Stimulated activated CD8-positive, alpha-beta memory T cell treated with anti-CD3 and anti-CD28 coated beads, Interleukin-4, amount 100 ng/mL, for 48 hours (primary cell): ENCODE data around the gene SPECC1L.
"Not testable (repeated sequence)": the region's sequence is repeated elsewhere in the genome, so short reads cannot be mapped to it uniquely, and the experiment has no call there.

Experiments
- DNase-seq: peaks from one replicate; pipeline ENCODE4 v3.0.0-alpha.2; 2020

SPECC1L gene

DNA sequence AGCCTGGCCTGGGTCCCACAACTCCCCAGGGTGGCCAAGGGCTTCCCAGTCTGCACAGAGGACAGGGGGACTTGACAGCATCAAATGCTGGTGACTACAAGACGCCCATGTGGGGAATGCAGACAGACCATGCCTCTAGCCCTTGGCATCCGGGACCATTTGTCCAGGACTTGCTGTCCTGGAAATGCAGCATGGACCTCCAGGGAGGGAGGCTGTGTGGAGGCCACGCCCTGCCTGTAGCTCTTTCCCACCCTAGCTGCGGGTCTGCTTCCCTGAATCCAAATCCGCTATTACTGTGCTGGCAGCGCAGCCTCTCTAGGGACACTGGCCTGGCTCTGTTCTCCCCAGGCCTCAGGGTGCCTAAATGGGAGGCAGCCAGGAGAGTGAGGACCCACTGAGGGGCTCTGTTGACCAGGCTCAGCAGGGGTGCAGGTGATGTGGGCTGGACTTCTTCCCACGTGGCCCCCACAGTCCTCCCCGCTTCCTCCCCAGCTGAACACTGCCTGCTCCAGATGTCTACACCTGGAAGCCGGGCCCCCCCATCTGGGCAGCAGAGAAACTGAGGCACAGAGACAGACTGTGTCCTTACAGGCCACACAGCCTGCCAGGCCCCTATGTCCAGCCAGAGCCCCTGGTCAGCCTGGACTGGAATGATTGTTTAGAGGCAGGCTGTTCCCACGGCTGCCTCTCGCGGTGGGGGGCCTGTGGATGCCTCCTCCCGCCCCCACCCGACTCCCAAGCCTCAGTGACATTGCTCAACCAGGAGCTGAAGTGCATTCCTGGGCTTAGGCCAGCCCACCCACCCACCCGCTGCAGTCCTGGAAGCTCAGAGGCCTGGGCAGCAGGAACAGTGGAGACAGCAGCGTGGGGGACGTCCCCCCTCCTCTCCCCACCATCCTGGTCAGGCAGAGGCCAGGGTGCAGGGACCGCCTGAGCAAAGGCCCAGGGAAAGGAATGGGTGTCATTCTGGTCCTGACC, 24.8 kb upstream of the SPECC1L start:
- DNase-seq: not testable (repeated sequence)

DNA sequence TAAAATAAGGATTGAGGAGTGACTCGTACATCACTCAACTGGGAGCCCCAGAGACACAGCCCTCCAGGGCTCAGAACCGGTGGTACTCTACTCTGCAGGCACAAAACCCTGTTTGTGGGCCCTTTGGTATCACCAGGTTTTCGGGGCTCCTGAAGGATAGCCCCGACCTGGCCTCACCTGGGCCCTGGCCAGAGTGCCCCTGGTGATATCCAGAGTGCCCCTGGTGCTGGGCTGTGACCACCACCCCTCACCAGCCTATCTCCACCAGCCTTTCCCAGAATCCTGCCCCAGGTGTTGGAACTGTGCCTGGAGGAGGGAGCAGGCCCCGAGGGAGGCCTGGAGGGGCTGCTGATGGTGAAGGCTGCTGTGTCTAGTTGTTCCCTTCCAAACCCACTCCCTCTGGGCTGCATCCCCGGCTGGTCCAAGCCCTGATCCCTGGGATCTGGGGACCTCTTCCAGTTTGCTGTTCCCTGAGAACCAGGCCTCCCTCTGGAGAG, 23.6 kb upstream of the SPECC1L start:
- DNase-seq: no peak

DNA sequence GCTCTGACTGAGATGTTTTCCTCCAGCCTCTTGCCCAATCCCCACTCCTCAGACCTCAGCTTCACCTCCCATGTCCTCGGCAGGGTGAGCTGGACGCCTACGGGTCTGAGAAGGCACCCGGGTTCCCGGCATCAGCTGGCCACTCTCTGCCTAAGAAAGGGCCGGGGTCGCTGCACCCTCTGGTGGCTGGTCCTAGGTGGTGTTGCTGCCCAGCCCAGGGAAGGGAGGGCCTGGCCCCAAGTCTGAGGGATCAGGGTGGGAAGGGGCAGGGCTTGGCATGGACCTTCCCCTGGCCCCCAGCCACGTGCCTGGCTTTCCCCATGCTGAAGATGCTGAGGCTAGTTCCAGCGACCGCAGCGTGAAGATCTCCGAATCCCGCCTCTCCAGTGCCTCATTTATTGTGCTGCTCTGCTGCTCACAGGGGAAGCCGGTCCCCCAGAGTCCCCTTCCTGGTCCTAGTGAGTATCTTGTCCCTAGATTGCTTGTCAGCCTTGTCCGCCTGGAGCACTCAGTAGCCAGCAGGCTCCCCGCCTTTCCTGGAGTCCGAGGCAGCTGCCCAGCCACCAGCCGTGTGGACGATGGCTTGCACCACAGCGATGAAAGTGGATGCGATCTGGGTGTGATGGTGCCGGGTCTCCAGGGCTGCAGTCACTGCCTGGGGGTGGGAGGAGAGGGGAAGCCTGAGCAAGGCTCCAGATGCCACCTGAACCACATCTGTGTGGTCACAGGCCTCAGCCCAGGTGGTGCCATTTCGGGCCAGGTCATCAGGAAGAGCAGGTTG, 22.9 kb upstream of the SPECC1L start:
- peak; percentile 73 for DNase-seq

DNA sequence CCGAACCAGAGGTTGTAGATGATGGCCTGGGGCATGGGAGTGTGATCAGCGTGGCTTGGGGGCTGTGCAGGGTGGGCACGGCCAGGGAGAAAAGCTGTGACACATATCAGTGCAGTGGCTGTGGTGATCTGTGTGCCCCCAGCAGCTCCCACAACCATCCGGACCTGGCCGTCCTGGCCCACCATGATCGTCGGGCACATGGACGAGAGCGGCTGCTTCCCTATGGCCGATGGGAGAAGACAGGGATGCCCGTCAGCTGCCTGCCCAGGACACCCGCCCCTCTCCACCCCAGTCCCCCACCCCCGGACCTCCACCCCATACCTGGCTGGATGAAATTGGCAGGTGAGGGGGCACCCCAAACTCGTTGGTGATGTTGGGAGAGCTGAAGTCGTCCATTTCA, 22.0 kb upstream of the SPECC1L start:
- DNase-seq: not testable (repeated sequence)

DNA sequence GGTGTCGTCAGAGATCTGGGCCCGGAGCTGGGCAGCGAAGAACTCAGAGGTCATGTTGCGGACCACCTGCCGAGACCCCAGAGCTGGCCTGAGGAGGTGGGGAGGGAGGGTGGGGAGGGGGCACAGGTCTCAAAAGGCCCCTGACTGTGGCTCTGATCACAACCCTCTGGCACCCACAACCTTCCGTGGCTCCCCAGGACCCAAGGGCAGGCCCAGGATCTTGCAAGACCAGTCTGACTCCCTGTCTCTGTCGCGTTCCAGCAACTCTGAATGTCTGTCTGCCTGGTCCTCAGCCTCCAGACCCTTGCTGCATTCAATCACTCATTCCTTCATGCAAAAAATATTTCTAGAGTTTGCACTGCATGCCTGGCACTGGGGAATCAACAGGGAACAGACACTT, 21.2 kb upstream of the SPECC1L start:
- DNase-seq: not testable (repeated sequence)

DNA sequence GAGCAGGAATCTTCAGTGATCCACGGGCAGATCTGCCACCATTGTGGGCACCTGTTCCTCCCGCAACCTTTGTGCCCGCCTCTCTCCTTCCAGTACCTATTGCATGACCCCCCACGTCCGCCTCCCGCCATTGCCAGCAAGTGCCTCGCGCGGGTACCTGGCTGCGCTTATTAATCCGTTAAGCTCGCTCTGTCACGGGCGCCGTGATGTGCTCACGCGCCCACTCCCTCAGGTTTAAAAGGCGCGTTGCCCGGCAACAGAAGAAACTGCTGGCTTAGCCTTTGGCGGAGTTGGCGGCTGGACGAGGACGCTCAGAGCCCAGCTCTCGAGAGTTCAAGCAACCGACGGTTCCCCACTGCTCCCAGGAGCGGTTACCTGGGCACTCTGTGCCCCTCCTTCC, 19.3 kb upstream of the SPECC1L start:
- not testable (repeated sequence) for DNase-seq

DNA sequence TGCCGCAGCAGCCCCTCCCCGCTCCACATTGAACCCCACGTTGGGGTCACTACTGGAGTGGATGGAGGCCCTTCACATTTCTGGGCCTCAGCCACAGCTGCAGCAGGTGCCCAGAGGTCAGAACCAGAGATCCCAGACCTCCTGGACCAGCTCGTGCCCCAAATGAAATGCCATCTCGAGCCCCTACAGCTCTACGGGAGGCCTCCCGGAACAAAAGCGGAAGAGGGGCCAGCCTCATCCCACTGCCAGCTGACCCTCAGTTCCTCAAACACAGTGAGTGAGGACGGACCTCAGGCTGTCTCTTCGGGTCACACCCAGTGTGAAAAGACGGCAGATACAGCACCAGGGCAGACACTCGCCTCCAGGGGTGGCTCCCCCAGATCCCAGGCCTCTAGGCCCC, 17.5 kb upstream of the SPECC1L start:
- DNase-seq: not testable (repeated sequence)

DNA sequence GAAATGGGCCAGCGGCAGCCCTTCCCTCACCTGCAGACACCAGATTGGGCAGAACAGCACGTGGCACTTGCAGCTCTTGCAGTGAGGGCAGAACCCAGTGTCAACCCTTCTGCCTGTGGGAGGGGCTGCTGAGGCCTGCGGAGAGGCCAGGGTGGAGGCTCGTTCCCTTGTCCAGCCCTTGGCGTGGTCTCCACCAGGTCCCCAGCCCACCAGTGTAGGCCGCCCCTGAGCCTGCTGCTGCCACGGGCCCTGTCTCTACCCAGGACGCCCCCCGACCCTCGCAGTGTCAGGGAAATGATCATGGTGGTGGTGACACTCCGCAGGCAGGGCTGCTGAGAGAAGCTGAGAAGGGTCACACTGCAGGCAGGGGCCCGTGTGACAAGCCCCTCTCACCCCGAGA, 14.5 kb upstream of the SPECC1L start:
- DNase-seq: not testable (repeated sequence)

DNA sequence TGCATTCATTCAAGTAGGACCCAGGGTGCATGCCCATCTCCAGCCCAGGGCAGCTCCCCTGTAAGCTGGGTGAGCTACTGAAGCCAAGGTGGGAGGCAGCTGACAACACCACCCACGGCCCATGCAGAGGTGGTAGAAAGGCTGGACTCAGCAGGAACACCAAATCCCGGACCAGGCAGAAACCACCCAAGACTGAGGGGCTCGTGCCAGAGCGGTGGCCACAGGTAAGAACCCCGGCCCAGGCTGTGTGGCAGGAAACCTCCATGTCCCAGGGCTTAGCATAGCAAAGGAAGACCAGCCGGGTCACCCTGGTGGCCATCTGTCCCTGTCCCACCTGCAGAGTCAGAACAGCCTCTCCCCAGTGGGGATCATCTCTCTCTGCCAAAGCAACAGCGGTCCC, 13.9 kb upstream of the SPECC1L start:
- DNase-seq: not testable (repeated sequence)

DNA sequence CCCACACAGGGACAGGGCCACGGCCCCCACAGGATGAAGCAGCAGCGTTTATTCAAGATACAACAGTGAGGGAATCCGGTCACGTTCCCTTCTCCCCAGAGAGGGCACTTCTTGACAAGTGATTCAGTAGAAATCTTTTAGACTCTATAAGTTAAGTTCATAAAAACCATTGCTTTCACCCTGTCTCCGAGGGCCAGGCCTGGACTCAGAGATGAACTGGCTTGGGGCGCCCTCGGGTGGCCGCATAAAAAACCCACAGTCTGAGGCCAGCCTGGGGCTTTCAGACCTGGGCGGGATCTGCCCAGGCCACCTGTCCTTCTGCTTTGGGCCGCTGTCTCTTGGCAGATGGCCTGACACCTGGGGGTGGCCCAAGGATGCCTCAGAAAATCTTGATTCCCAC, 11.2 kb upstream of the SPECC1L start:
- DNase-seq: peak; percentile 82

DNA sequence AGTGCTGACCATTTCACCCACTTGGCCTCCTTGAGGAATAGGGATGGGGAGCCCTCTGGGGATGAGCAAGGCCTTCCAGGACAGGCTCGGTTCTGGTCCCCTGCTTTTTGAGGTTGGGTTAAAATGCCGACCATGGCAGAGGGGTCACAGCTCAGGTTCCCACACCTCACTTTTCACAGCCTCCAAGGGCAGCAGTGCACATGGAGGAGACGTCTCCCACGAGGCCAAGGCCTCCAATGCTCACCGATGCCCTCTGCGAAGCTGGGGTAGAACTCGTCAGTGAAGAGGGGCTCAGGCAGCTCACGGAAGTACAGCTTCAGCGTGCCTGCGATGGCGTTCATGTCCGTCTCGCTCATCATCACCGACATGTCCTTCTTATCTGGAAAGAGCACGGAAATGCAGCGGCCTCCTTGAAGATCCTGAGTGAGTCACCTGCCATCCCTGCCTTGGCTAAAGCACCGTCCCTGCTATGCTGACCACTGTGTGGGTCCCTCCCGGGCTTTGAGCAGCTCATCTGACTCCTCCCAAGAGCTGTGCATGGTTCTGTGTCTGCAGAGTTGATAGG, 8.4 kb upstream of the SPECC1L start:
- not testable (repeated sequence) for DNase-seq

DNA sequence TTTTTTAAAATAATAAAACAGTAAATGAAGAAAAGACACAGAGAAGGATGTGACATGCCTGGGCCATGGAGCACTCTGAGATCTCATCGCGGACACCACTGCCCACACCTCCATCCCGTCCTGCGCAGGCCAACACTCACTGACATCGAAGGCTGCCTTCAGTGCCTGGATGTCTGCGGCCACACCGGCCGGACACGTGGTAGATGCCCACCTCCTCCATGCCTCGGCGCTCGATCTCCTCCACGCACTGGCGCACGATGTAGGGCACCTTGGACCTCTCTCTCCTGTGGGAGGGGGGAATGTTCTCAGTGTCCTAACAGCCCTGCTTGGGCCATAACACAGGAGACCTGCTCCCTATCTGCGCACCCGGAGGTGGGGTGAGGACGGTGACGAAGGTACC, 7.2 kb upstream of the SPECC1L start:
- not testable (repeated sequence) for DNase-seq

DNA sequence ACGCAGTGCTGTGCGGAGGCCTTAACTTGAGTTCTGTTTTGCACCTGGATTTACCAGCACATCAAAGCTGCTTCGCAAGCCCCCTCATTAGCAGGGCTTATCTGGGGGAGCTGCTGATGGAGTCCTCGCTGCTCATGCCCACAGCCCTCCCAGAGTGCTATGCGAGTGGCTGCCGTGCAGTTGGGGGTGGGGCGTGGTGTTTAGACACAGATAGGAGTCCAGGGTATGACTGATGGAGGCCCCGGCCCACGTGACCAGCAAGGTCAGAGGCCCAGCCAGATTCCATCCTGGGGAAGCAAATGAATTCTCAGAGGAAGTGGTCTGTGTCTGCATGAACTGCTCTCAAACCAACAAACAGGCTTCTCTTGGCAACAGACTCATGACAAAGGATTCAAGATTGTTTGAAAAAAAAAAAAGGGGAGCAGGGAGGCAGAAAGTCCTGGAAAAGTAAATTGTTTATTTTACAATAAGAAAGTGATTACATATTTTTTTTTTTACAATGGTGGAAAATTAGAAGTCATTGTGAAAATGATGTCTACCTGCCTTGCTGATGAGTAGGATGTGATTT, 6.2 kb upstream of the SPECC1L start:
- DNase-seq: not testable (repeated sequence)

DNA sequence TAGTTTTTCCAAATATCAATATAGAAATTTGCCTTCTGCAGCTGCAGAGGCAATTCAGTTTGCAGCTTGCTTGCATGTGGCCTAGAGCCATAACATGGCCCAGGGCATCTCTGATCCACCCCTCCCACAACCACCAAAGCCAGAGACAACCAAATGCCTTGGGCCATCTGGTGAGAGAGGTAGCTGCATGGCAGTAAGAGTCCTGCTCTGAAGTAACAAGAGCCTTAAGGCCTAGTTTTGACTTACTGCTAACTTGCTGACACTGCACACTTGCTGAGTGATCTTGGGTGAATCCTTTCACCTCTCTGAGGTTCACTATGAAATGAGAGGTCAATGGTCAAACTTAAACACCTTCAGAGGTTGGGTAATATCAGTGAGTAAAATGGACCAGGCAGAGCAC, 4.9 kb upstream of the SPECC1L start:
- no peak for DNase-seq

DNA sequence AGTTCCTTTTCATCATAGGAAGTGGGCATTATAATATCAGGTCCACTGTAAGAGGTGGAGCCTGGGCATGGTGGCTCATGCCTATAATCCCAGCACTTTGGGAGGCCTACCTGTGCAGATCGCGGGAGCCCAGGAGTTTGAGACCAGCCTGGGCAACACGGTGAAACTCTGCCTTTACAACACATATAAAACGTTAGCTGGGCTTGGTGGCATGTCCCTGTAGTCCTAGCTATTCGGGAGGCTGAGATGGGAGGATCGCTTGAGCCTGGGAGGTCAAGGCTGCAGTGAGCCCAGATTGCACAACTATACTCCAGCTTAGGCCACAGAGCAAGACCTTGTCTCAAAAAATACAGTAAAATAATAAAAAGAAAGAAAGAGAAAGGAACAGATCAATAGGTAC, 4.1 kb upstream of the SPECC1L start:
- DNase-seq: not testable (repeated sequence)

DNA sequence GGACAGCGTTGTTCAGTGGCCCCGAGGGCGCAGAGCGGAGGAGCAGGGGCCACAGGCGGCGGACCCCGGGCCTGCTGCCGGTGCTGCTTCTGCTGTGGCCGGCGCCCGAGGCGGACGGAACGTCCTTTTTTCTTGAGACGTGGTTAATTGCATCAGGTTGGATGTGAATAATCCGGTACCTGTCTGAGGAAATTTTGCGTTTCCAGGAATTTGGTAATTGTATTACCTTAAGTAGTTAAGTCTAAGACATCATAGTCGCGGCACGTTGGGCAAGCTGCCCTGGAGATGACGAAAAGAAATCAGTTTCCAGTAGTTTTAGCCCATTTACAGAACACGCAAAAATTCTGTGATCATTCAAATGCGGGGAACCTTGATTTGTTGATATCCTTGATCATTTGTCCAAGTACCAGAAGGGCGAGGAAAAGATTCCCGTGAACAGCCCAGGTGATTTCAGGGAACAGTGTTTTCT, 789 bp downstream of the SPECC1L start:
- no peak for DNase-seq

DNA sequence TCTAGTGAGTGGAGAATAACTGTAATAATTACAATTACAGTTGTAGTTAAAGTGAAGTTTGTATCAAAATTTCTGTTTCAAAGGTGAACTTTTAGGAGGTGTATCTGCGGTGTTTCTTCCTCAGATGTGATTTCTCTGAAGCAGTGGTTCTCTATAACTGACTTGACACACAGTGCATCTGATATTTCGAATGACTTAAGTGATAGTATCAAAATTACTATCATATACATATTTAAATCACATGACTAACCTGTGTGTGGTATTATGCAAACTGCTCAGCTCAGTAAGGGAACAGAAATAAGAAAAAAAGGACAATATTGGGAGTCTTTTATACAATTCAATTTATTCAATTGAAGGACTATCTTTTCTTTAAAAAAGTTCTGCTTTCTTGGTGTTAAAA, 2.4 kb downstream of the SPECC1L start:
- DNase-seq: not testable (repeated sequence)

DNA sequence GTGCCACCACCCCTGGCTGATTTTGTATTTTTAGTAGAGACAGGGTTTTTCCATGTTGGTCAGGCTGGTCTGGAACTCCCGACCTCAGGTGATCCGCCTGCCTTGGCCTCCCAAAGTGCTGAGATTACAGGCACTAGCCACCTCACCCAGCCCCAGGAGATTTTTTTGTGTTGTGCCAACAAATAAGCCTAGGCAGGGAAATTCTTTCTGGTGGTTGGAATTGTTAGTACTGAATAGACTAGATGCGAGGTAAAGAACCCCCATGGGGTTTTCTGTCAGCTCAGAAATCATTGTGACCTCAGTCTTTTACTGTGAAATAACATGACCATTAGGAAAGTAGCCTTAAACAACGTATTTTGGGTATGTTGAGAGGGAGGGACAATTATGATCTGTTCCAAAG, 3.3 kb downstream of the SPECC1L start:
- DNase-seq: not testable (repeated sequence)

DNA sequence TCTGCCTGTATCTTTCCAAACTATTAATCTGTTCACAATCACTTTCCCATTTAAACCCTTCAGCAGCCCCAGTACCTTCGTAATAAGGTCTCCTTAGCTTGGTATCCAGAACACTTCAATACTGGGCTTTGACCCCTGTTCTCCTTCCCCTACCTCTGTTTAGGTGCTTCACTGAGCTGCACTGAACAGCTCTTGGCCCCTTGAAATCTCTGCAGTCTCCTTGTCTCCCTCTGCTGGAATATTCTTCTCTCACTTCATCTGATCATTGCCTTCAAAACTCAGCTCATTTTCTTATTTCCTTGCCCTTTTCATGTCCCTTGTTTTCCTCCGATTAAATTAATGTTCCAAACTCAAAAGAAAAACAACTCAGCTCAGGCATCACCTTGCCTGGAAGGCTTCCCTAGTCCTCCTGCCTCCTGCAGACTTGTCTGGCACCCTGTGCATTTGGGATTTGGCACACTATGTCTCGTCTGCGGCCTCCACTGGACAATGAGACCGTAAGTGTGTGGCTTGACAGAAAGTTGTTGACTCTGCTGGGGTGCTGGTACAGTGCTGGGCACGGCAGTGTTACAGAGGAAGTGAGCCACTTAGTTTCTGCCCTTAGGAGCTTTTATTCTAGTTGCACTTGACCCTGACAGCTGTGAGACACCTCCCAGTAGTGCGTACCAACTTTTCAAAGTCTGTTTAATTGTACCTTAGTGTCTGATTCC, 4.2 kb downstream of the SPECC1L start:
- DNase-seq: not testable (repeated sequence)

DNA sequence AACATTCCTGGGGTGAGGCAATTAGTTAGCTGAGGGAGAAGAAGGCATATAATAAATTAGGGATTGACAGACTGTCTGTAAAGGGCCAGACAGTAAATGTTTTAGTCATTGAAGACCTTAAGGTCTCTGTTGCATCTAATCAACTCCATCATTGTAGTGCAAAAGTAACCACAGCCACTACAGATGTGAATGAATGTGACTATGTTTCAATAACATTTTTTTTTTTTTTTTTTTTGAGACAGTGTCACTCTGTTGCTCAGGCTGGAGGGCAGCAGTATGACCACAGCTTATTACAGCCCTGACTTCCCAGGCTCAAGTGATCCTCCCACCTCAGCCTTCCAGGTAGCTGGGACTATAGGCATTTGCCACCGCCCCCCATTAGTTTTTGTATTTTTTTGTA, 9.7 kb downstream of the SPECC1L start:
- not testable (repeated sequence) for DNase-seq

DNA sequence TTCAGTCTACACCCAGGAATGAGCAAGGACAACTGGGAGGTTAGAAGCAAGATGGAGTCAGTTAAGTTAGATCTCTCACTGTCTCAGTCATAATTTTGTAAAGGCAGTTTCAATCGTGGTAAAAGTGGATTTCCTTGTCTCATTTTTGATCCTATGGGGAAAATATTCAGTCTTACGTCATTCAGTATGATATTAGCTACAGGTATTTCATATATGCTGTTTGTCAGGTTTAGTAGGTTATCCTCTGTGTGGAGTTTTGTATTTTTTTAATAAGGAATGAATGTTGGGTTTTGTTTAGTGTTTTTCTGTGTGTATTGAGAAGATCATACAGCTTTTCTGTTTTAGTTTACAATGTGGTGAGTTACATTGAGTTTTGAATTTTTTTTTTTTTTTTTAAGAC, 11.8 kb downstream of the SPECC1L start:
- DNase-seq: no peak

DNA sequence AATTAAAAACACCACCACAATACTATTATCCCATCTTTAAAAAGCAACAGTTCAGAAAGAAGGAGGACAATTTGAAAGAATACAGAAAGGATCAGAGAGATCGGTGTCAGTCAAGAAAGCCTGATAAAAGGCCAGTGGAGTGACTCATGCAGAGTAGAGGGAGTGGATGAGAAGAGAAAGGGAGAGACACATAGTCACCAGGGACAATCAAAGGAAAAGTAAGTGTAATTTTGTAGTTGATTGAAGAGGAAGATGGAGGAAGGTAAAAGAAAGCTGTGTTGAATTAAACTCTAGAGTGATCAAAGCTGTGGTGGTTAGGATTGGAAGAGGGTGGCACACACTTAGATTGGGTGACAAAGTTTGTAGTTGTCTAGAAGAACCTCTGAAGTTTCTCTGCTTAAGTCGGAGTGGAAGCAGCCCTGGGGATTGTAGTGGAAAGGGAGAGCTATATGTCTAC, 14.1 kb downstream of the SPECC1L start:
- DNase-seq: no peak
